Hepatic stellate cell (primary cell): Measurements from ENCODE around the gene GJD2.
A peak's percentile ranks its signal among the peaks of the same experiment; 100 is the strongest.

Source experiments
- DNase-seq: peaks from one replicate; pipeline ENCODE4 v3.0.0; 2011; ENCODE audit warnings: low spot score

Gene GJD2

GRCh38 chr15:34754674-34755418, at the start of gene GJD2:
Gene GJD2, minus strand, starts transcription at chr15:34754998. Its CDS starts 510 bp downstream, at chr15:34754488.
- DNase-seq: no peak

GRCh38 chr15:34804113-34804512, 49.3 kb upstream of the GJD2 start:
- DNase-seq: no peak

- no peak for DNase-seq
Observed at GRCh38 chr15:34802803-34803750, 48.3 kb upstream of the GJD2 start.

DNA sequence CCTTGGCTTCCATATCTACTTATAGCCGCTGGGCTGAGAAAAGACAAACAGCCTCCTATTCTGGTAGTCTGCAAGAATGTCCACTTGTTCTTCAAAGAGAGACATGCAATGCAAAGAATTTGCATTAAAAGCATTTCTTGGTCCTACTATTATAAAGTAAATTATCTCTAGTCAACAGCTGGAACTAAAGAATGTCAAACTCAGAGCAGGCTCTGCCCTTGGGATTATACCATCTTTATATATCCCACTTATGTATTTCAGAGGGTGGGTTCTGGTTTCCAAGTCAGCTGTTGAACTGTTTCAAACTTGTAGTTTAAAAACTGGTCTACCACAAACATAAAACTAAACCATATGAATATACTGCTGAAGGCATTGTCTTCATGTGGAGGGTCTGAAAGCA, 47.6 kb upstream of the GJD2 start:
- no peak for DNase-seq

DNA sequence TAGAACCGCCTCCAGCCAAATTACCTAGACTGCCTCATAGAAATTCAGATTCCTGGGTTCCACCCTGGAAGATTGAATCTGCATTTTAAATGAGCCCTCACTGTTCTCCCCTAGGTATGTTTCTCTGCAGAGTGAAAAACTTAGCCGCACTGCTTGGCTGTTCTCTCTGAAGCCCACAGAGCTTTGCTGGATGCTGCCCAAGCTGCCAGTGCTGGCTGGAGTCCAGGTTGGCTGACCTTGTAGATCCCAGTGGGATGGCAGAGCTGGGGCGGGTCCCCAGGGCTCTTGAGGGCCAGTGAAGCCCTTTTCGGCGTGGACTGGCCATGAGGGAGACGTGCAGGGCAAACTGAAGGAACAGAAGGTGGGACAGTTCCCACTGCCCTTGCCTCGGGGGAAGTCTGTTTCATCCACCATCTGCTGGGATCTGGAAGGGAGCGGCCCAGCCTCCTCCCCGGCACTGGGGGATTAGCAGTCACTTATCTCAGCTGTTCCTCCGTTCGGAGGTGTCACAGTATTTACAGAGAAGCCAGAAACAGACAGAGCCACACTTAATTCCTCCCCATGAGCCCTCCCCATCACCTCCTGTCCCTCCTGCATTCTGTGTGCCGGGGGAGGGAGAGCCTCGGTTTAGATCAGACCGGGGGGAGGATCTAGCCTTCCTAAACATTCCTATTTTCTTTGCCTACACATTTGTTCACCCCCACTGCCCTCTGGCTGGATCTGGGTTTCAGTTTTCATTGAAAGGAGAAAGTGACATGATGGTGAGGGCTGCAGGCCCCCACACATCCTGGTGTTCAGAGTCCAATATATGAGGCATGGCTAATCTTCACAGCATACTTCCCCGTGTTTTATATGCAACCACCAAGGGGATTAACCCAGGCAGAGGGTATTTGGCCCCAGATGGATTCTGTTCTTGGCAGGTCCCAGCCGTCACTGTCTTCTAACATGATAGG, 44.6 kb upstream of the GJD2 start:
- DNase-seq: no peak

DNA sequence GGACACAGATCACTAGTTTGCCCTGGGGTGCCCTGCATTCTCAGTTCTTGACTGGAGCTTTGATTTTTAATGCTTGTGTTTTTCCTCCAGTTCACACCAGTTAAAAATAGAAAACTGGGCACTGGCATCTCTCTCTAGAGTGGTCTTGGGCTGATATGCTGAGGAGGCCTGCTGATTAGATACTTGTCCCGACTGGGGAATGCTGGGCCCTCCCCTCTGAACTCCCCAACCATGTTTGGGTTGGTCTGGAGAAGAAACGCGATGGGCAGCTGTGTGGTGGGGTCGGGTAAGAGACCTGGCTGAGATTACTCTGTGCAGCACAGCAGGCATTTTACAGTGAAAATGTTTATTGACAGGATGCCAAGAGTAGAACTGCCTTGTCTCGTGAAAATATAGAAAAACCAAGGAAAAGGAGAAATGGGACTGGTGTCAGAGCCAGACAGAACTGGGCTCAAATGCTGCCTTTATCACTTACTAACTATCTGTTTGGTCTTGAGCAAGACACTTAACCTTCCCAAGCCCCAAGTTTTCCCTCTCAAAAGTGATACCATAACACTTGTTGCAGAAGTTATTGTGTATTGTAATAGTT, 42.1 kb upstream of the GJD2 start:
- no peak for DNase-seq

GRCh38 chr15:34795267-34796081, 40.7 kb upstream of the GJD2 start, which contains the start of gene ACTC1:
Gene ACTC1, minus strand, starts transcription at chr15:34795549. Its CDS starts 741 bp downstream, at chr15:34794808.
- peak; percentile 75 for DNase-seq

DNA sequence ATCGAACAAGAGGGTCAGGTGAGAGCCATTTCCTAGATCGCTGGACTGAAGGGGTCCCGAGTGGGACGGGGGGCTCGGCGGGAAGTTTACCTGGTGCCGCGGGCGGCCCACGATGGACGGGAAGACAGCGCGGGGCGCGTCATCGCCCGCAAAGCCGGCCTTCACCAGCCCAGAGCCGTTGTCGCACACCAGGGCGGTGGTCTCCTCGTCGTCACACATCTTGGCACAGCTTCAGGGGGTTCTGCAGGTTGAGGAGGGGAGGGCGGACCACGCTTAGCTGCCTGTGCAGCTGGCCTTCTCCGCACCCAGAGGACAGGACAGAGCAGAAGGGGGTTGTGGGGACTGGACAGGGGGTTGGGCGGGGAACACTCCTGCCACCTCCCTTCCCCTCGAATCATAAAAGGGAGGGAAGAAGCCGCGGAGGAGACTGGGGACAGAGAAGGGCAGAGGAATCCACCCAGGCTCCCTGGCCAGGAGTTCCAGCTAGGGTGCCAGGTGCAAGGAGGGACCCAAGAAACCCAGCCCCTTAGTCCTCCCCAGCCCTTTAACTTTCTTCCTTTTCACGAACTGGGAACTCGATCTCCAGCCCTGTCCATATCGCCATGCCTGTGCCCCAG, 39.9 kb upstream of the GJD2 start:
- no peak for DNase-seq

DNA sequence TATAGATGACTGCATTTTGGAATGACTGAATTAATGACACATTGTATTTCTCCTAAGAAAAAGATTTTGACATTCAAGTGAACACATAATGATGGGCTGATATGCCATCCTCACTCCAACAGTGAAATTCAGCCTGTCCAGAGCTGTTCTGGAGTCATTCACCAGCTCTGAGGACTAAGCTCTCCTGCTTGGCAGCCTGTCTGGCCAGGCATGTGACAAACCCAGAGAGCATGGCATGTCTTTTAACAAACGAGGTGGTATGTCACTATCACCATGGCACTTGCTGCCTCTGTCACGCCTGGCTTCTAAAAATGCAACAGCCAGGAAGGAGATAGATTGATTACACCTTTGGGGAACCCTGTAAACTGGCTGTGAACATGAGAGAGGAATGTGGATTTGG, 39.1 kb upstream of the GJD2 start:
- DNase-seq: no peak

GRCh38 chr15:34793071-34793470, 38.3 kb upstream of the GJD2 start:
- no peak for DNase-seq

GRCh38 chr15:34791701-34792100, 36.9 kb upstream of the GJD2 start:
- DNase-seq: no peak

GRCh38 chr15:34790121-34790520, 35.3 kb upstream of the GJD2 start:
- DNase-seq: no peak

- no peak for DNase-seq
Observed at GRCh38 chr15:34789326-34789725, 34.5 kb upstream of the GJD2 start.

DNA sequence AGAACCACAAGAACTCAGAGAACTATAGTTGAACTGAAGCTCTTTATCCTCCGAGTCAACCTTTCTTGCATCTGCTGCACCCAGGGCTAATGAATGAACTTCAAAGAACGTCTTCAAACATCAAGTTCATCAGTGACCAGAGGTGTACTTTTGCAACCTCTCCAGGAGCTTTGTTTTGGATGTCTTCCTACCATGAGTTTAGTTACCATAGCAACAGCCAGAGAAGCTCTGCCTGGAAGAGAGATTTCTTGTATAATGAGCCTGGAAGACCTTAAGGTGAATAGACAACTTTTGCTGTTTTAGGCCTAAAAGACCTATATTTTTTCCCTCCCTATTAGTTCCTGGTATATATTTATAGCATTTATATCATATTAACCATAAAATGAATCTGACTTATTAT, 31.4 kb upstream of the GJD2 start:
- DNase-seq: no peak

GRCh38 chr15:34783991-34784390, 29.2 kb upstream of the GJD2 start:
- no peak for DNase-seq

- DNase-seq: no peak
Observed at GRCh38 chr15:34783431-34783830, 28.6 kb upstream of the GJD2 start.

DNA sequence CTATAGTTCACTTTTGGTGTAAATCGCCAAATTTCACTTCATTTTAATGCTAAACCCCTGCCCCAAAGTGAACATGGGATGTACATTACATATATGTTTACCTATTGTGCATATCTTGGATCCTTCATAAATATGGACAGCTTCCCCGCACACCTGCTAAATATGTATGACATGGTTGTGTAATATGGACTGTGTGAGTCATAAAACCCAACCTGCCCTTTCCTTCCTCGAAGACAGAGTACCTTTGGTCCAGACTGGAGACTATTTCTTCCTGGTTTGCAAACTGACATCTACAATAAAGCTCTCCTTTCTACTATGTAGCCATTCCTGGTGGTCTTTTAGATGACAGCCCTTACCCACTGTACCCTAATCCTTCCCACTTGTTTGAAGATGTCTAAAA, 28.1 kb upstream of the GJD2 start:
- DNase-seq: no peak

GRCh38 chr15:34780725-34781124, 25.9 kb upstream of the GJD2 start:
- no peak for DNase-seq

DNA sequence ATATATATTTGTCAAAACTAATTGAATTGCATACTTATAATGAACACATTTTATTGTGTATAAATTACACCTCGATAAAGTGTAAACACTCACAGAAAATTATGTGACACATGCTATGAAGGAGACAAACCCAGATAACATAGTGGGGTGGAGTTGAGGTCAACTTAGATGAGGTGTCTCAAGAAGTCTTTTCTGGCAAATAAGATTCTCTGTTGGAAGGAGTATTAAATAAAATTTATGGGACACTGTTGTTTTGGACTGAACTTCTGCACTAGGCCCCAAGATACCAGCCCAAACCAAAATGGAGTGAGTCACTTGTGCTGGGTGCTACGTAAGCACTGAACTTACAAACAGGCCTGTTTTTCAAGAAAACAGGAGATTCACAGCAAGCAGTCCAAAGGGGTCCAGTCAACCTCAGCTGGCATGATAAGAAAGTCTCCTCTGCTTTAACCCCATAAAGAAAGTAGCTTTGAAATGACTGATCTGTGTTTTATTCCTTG, 21.9 kb upstream of the GJD2 start:
- no peak for DNase-seq

DNA sequence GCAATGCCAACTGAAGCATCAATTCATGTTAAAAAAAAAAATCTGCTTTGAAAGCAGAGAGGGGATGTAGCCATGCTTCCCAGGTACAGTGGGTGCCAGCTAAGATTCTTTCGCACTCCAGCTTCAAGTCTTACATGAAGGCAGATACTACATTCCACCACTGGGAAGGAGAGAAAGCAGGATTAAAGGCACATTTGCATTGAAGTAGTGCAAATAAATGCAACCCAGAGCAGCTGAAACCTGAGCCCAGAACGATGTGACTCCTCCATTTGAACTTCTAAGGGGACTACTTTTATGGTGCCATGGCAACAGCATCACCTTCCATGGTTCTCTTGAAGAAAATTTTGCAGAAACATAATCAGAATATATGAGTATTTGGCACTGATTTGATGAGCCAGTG, 19.1 kb upstream of the GJD2 start:
- no peak for DNase-seq
